SK-N-SH (cell line): Measurements from ENCODE around the gene RHBG. TPM values are rescaled to one million over a fixed set of nuclear protein-coding genes. Genes with fewer than 3 reads are reported as not detected.

Source experiments
- CTCF ChIA-PET: fragments of 300-600, 350-600 bp; formaldehyde crosslinking; extraction: SDS; loops from one replicate; lab custom pipeline; 2021; lab: Yijun Ruan, JAX
- POLR2A ChIA-PET: fragments of 350-600 bp; sonication (Branson Sonifier 250); formaldehyde crosslinking; extraction: SDS; loops from one replicate; lab custom pipeline; 2020; ENCODE audit warnings: antibody characterized with exemption, inconsistent platforms; lab: Yijun Ruan, JAX
- DNase-seq: peaks from one replicate; pipeline ENCODE4 v3.0.0; 2012
- H2AFZ ChIP-seq: fragments of 200-600 bp; sonication (generic); 2 replicates; pipeline ENCODE4 v1.8.1; 2016; ENCODE audit warnings: antibody characterized with exemption, mild to moderate bottlenecking, low read depth
- H3F3A ChIP-seq: fragments of 200-600 bp; sonication (generic); replicated peaks from 2 replicates; pipeline ENCODE3; 2016; ENCODE audit warnings: antibody characterized with exemption, mild to moderate bottlenecking; ENCODE audit not compliant: insufficient read depth
- H3K27ac ChIP-seq, 2 experiments: fragments of 200-500 bp in 1 of 2; fragments of 200-600 bp in 1 of 2; sonication (Bioruptor generic) in 1 of 2; sonication (generic), shearing (Covaris generic) in 1 of 2; 2 replicates each; pipeline versions ENCODE4 v1.5.1 to v1.6.1; 2014 to 2016; ENCODE audit warnings: low read depth in 2 of 2, inconsistent platforms in 1 of 2, low read length in 1 of 2, mild to moderate bottlenecking in 1 of 2, mixed read lengths in 1 of 2
- H3K27me3 ChIP-seq: fragments of 200-600 bp; sonication (generic), shearing (Covaris generic); 2 replicates; pipeline ENCODE4 v1.6.1; 2016; ENCODE audit warnings: mixed run types; ENCODE audit not compliant: insufficient read depth
- H3K36me3 ChIP-seq, 2 experiments: fragments of 200-500 bp in 1 of 2; fragments of 200-600 bp in 1 of 2; sonication (Bioruptor generic) in 1 of 2; sonication (generic) in 1 of 2; replicated peaks in 1 of 2; 2 replicates each; pipeline versions ENCODE3 to v1.5.1; 2014 to 2016; ENCODE audit warnings: low read length in 1 of 2, mild to moderate bottlenecking in 1 of 2; ENCODE audit not compliant: insufficient read depth in 2 of 2, control insufficient read depth in 1 of 2
- H3K4me1 ChIP-seq, 2 experiments: fragments of 200-500 bp in 1 of 2; fragments of 200-600 bp in 1 of 2; sonication (Bioruptor generic) in 1 of 2; sonication (generic), shearing (Covaris generic) in 1 of 2; 2 replicates each; pipeline versions ENCODE4 v1.5.1 to v1.6.1; 2014 to 2016; ENCODE audit warnings: low read depth in 1 of 2, low read length in 1 of 2, mixed run types in 1 of 2; ENCODE audit not compliant: insufficient read depth in 2 of 2, control insufficient read depth in 1 of 2
- H3K4me2 ChIP-seq: fragments of 200-600 bp; sonication (generic), shearing (Covaris generic); 2 replicates; pipeline ENCODE4 v1.6.1; 2017; ENCODE audit warnings: mixed run types
- H3K4me3 ChIP-seq, 2 experiments: fragments of 200-500 bp in 1 of 2; fragments of 200-600 bp in 1 of 2; sonication (Bioruptor generic) in 1 of 2; sonication (generic), shearing (Covaris generic) in 1 of 2; 2 replicates each; pipeline versions ENCODE4 v1.5.1 to v1.8.1; 2014 to 2016; ENCODE audit warnings: low read depth in 2 of 2, inconsistent platforms in 1 of 2, low read length in 1 of 2, mild to moderate bottlenecking in 1 of 2, mixed read lengths in 1 of 2, moderate library complexity in 1 of 2
- H3K79me2 ChIP-seq: fragments of 200-600 bp; sonication (generic); 2 replicates; pipeline ENCODE4 v1.8.1; 2017; ENCODE audit warnings: mild to moderate bottlenecking; ENCODE audit not compliant: insufficient read depth
- H3K9ac ChIP-seq: fragments of 200-600 bp; sonication (generic); 2 replicates; pipeline ENCODE4 v1.6.1; 2017; ENCODE audit warnings: mixed run types
- H3K9me2 ChIP-seq: fragments of 200-600 bp; sonication (generic); 2 replicates; pipeline ENCODE4 v1.6.1; 2017; ENCODE audit warnings: mixed run types
- H3K9me3 ChIP-seq: fragments of 200-600 bp; sonication (generic); 2 replicates; pipeline ENCODE4 v1.6.1; 2017; ENCODE audit warnings: mixed run types, mild to moderate bottlenecking, moderate library complexity
- H4K20me1 ChIP-seq: fragments of 200-600 bp; sonication (generic); 2 replicates; pipeline ENCODE4 v1.6.1; 2017; ENCODE audit warnings: mild to moderate bottlenecking, mixed run types; ENCODE audit not compliant: insufficient read depth
- CTCF ChIP-seq: fragments of 200-600 bp; sonication (generic); IDR thresholded peaks from 2 replicates; pipeline ENCODE4 v1.6.1; 2017; ENCODE audit warnings: antibody characterized with exemption, mild to moderate bottlenecking, moderate library complexity
- EP300 ChIP-seq, 2 experiments: IDR thresholded peaks; 2 replicates each; pipeline versions ENCODE4 v1.4.0 to v1.6.1; 2012; ENCODE audit warnings: borderline replicate concordance in 1 of 2, low read depth in 1 of 2, low read length in 1 of 2
- FOSL2 ChIP-seq: IDR thresholded peaks from 2 replicates; pipeline ENCODE4 v1.4.0; 2012; ENCODE audit warnings: low read depth, mild to moderate bottlenecking, moderate library complexity, borderline replicate concordance
- GATA2 ChIP-seq: sonication (generic); formaldehyde crosslinking; IDR thresholded peaks from 2 replicates; pipeline ENCODE4 v1.5.0; 2020; ENCODE audit warnings: mild to moderate bottlenecking, missing genetic modification reagents
- IRF3 ChIP-seq: fragments of 150-350 bp; IDR thresholded peaks from 2 replicates; pipeline ENCODE4 v1.6.1; 2016; ENCODE audit warnings: mild to moderate bottlenecking, low read depth, low read length
- JUND ChIP-seq: IDR thresholded peaks from 2 replicates; pipeline ENCODE4 v1.4.0; 2012
- MEF2A ChIP-seq: IDR thresholded peaks from 2 replicates; pipeline ENCODE4 v1.4.0; 2012; ENCODE audit warnings: low read depth, borderline replicate concordance
- PBX3 ChIP-seq: IDR thresholded peaks from 2 replicates; pipeline ENCODE4; 2012
- RAD21 ChIP-seq: IDR thresholded peaks from 2 replicates; pipeline ENCODE4 v1.6.1; 2012; ENCODE audit warnings: mild to moderate bottlenecking, low read length
- RCOR1 ChIP-seq: fragments of 150-350 bp; IDR thresholded peaks from 2 replicates; pipeline ENCODE4 v1.6.1; 2017; ENCODE audit warnings: antibody characterized with exemption, low read length
- RXRA ChIP-seq: IDR thresholded peaks from 2 replicates; pipeline ENCODE4 v1.4.0; 2012; ENCODE audit warnings: low read depth, mild to moderate bottlenecking, borderline replicate concordance
- ZBTB33 ChIP-seq: IDR thresholded peaks from 2 replicates; pipeline ENCODE4 v1.4.0; 2012; ENCODE audit warnings: low read depth, borderline replicate concordance
- WGBS: methylation state at CpG from one replicate; pipeline ENCODE4 v1.1.6; 2017; ENCODE audit warnings: low lambda C conversion rate; 5-methylcytosine and 5-hydroxymethylcytosine counted together
- polyA plus RNA-seq, 3 experiments: library from polyadenylated mRNA; depleted of rRNA; stranded (reverse); fragments of >200 nt; gene quantifications; 2 replicates each; pipeline ENCODE4 v1.2.3, GENCODE V29; 2012

RHBG gene
- polyA plus RNA-seq, 1 of the 3 experiments (the other 2 are of a cell fraction), result 0.18 TPM

- Histone ChIP-seq H4K20me1 (no peaks in the 10 kb centered on the region), H3K9me2 (no peaks in the 10 kb centered on the region), H3F3A (no peaks in the 10 kb centered on the region), H3K27ac (no peak overlapping the region), H3K9ac (no peak overlapping the region), H2AFZ (no peak overlapping the region), H3K27me3 (no peaks in the 10 kb centered on the region; the same call in 1 of the 2 replicates), H3K79me2 (no peaks in the 10 kb centered on the region), H3K4me2 (no peak overlapping the region), H3K36me3 (no peaks in the 10 kb centered on the region), H3K4me1 (peaks cover 0 to 9% of the 10 kb centered on the region in 2 experiments; a peak in 1 of 4 replicates), H3K9me3 (no peaks in the 10 kb centered on the region), H3K4me3 (no peak overlapping the region)
- TF ChIP-seq IRF3 (no peak), MEF2A (no peak), ZBTB33 (no peak)
- DNase-seq, result no peak
- WGBS, result 91% methylated on average over 44 of the region's 73 CpGs
- ChIA-PET POLR2A (no interaction called here), CTCF (interaction anchor here (1.0 to 5.7 kb wide), 3 partner anchors 13 to 57 kb away, joined by 3 to 47 read pairs (median 3); no protein-coding TSS in a partner anchor)
Measured at GRCh38 chr1:156388174-156389137, 19.4 kb downstream of the RHBG start.

- no peak for DNase-seq
- Histone ChIP-seq H3K9me2 (no peaks in the 10 kb centered on the region), H3K4me2 (no peak overlapping the region), H3K36me3 (no peaks in the 10 kb centered on the region), H3K27me3 (no peaks in the 10 kb centered on the region; the same call in 1 of the 2 replicates), H3F3A (no peaks in the 10 kb centered on the region), H3K9ac (no peak overlapping the region), H2AFZ (no peak overlapping the region), H3K79me2 (no peaks in the 10 kb centered on the region), H4K20me1 (no peaks in the 10 kb centered on the region), H3K4me3 (no peak overlapping the region), H3K9me3 (no peaks in the 10 kb centered on the region), H3K27ac (no peak overlapping the region), H3K4me1 (peaks cover 0 to 9% of the 10 kb centered on the region in 2 experiments; a peak in 1 of 4 replicates)
- ChIA-PET POLR2A (no interaction called here), CTCF (interaction anchor here (1.0 to 5.7 kb wide), 5 partner anchors 12 to 56 kb away, joined by 3 to 47 read pairs (median 4); no protein-coding TSS in a partner anchor)
- 88% methylated on average over 7 of the region's 8 CpGs for WGBS
- TF ChIP-seq JUND, result no peak
- no peak for TF ChIP-seq EP300 (IDR thresholded peaks at IDR 0.05; ENCODE audit: borderline replicate concordance in 1 of 2, low read depth in 1 of 2, low read length in 1 of 2)
- no peak for TF ChIP-seq RXRA
- TF ChIP-seq GATA2, result no peak
- TF ChIP-seq RCOR1, result no peak
- no peak for TF ChIP-seq CTCF
- no peak for TF ChIP-seq PBX3
- no peak for TF ChIP-seq IRF3
- TF ChIP-seq FOSL2, result no peak
- TF ChIP-seq MEF2A, result no peak
- no peak for TF ChIP-seq RAD21
Measured at GRCh38 chr1:156389311-156389710, 20.3 kb downstream of the RHBG start.
